Stimulated activated CD4-positive, alpha-beta T cell treated with anti-CD3 and anti-CD28 coated beads, Interleukin-1b, Interleukin-23, amount 100 ng/mL, for 48 hours (primary cell): Measurements from ENCODE around the gene MRFAP1.
"Not testable (repeated sequence)": the region's sequence is repeated elsewhere in the genome, so short reads cannot be mapped to it uniquely, and the experiment has no call there.

Experiments
- DNase-seq: peaks from one replicate; pipeline ENCODE4 v3.0.0-alpha.2; 2020

Gene MRFAP1

GRCh38 chr4:6612961-6613675 is 27.4 kb upstream of the MRFAP1 start:
- DNase-seq = no peak

- DNase-seq = no peak
Measured at GRCh38 chr4:6613676-6614651, 26.5 kb upstream of the MRFAP1 start.

DNA sequence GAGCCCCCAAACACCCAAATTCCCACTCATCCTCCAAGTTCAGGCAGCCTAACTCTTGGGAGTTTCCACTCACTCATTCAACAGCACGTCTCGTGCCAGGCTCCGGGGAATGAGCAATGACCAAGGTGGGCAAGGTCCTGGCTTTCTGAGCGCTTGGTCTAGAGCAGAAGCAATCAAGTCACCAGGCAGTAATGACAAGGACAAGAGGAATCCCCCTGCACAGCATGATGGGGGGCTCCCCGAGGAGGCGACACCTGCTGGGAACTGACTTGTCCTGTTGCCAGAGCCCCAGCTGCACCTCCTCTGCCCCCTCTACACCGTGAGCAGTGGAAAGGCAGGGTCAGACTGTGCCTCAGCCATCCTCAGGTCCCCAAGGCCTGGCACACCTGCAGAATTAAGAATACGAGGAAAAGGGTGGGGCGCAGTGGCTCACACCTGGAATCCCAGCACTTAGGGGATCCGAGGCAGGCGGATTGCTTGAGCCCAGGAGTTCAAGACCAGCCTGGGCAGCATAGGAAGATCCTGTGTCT is 25.7 kb upstream of the MRFAP1 start:
- no peak for DNase-seq

DNA sequence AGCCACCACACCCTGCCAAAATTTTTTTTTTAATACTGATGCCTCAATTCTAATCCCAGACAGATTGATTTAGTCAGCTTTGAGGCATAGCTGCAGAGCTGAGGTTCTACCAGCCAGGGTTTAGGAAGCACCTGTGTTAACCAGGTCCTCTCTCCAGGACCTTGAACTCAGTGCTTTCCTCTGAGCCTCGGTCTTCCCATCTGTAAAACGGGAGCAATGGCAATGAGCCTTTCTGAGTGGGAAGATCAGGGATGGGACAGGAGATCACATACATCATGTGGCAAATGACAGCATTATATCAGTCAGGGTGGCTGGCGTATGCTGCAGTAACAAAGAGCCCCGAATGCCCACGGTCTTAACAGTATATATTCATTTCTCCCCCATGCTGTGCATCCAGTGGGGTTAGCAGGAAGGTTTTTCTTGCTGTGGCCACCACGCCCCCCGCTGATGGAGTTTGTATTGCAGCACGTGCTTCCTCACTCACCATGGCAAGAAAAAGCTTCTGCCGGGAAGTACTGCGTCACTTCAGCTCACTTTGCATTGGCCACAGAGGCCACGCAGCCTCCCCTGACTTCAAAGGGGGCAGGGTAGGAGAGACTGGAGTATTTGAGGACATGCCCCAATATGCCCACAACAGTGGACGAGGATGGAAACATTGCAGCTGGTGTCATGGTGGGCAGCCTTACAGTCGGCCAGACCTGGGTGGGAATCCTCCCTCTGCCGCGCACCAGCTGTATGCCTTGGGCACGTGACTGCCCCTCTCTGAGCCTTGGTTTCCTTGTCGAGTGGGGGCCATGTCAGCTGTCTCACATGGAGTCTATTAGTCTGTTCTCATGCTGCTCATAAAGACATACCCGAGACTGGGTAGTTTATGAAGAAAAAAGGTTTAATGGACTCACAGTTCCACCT is 24.1 kb upstream of the MRFAP1 start:
- no peak for DNase-seq

GRCh38 chr4:6617246-6617645 is 23.2 kb upstream of the MRFAP1 start:
- no peak for DNase-seq

- DNase-seq = no peak
Measured at GRCh38 chr4:6618386-6619115, 21.9 kb upstream of the MRFAP1 start.

DNA sequence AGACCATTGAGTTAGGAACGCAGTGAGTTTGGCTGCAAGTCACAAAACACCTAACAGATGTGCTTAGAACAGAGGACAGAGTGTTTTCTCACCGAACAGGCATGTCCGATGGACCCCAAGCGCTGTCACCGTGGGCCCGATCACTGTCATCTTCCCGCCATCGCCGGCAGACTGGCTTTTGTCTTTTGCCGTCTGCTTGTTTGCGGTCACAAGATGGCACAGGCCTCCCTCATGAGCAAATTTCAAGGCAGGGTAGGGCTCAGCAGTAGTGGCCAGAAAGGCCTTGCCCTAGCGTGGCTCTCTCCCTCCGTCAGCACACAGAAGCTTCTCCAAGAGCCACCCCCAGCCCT is 21.4 kb upstream of the MRFAP1 start:
- DNase-seq = no peak

DNA sequence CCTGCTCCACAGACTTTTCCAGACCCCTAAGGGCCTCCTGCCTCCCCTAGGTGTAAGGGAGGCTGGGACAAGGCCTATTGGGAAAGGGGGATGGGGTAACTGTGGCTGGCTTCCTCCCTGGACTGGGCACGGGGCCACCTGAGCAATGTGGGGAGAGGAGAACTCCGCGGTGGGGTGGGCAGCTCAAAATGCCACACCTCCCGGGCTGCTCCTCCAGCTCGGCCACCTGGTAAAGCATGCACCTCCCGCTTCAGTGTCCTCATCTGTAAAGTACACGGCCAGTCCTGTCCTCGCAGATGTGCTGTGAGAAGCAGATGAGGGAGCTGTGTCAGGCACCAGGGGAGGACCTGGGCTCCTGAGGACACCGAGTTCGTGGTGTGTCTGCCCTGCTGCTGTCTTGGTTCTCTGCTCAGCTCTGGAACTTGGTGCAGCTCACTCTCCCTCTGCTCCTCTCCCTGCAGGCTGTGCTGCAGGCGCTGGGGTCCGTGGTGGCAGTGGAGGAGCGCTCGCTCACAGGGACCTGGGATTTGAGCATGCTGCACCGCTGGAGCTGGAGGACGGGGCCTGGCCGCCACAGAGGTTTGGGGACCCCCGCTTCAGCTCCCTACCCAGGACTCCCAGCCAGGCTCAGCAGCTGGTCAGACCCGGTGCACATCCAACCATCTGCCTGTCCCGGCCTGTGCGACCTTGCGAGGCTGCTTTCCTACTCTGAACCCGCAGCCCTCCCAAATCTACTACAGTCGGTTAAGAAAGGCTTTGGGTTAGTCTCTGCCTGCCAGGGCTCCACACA is 20.8 kb upstream of the MRFAP1 start:
- no peak for DNase-seq

DNA sequence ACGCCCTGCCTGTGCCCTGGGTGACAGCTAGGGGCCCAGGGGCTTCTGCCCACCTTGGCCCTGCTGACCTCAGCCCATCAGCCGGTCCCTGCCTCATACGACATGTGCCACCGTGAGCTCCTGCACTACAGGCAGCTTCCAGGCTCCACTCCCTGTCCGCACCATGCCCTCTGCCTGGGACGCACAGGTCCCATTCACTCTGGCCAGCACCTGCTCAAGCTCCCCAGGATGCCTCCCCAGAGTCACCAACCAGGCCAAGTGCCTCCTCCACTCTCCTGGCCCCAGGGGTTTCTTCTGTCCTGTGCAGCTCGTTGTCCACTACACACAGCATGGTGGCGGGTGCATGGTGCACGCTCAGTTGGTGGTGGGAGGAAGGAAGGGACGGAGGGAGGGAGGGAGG is 20.2 kb upstream of the MRFAP1 start:
- no peak for DNase-seq

DNA sequence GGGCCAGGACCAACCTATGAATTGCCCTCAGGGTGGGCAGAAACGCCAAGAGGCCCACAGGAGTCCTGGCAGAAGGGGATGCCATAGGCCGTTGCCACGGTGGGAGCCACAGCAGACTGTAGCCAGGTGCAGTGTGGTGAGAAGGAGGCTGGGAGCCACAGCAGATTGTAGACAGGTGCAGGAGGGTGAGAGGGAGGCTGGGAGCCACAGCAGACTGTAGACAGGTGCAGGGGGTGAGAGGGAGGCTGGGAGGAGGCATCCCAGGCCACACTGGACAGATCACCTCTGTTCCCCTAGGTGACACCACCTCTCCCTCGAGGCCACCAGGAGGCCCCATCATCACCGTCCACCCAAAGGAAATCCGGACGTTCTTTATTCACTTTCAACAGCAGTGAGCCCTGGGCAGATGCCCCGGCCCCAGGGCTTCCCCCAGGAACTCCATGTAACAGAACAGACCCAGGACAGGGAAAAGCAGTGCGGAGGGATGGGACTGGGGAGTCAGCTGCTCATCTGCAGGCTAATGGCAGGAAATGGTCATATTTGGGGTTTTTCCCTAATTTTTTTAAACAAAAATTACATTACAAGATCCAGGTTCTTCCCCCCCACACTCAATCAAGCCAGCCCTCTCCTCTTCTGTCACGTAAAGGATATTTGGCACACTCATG is 19.5 kb upstream of the MRFAP1 start:
- DNase-seq = no peak

- DNase-seq = no peak
Measured at GRCh38 chr4:6621556-6621927, 18.9 kb upstream of the MRFAP1 start.

GRCh38 chr4:6622744-6623143 is 17.7 kb upstream of the MRFAP1 start:
- DNase-seq = no peak

GRCh38 chr4:6625256-6625655 is 15.2 kb upstream of the MRFAP1 start:
- DNase-seq = no peak

GRCh38 chr4:6626066-6626465 is 14.4 kb upstream of the MRFAP1 start:
- no peak for DNase-seq

DNA sequence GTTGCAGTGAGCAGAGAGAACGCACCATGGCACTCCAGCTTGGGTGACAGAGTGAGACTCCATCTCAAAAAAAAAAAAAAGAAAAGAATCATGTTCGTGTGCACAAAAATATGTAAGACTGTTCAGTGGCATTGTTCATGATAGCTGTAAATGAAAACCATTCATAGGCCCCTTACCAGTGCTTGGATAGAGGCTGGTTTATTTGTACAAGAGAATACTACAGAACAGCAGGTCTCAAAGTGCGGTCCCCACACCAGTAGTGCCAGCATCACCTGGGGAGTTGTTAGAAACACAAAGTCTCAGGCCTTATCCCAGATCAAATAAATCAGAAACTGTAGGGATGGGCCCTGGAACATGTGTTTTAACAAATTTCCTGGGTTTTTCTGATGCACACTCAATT is 12.7 kb upstream of the MRFAP1 start:
- DNase-seq = no peak

DNA sequence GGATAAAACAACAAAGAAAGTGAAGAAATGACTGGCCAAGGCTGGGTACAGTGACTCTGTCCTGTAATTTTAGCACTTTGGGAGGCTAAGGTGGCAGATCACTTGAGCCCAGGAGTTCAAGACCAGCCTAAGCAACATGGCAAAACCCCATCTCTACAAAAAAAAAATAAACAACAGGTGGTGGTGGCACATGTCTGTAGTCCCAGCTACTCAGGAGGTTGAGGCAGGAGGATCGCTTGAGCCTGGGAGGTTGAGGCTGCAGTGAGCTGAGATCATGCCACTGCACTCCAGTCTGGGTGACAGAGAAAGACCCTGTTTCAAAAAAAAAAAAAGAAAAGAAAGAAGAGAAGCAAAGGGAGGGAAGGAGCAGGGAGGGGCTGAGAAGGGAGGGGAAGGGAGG is 12.0 kb upstream of the MRFAP1 start:
- not testable (repeated sequence) for DNase-seq

DNA sequence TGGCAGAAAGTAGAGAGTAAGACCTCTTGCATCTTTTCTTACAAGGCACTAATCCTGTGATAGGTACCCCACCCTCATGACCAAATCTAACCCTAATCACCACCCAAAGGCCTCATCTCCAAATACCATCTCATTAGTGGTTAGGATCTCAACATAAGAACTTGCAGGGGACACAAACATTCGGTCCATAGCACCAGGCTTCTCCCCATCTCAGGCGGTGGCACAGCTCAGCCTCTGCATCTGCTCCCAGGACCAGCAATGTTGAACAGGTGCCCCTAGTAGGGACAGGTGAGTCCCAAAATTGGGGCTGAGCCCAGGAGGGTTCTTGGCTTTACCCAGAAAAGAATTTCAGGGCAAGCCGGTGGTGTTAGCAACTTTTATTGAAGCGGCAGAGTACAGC is 8.4 kb upstream of the MRFAP1 start:
- DNase-seq = no peak

DNA sequence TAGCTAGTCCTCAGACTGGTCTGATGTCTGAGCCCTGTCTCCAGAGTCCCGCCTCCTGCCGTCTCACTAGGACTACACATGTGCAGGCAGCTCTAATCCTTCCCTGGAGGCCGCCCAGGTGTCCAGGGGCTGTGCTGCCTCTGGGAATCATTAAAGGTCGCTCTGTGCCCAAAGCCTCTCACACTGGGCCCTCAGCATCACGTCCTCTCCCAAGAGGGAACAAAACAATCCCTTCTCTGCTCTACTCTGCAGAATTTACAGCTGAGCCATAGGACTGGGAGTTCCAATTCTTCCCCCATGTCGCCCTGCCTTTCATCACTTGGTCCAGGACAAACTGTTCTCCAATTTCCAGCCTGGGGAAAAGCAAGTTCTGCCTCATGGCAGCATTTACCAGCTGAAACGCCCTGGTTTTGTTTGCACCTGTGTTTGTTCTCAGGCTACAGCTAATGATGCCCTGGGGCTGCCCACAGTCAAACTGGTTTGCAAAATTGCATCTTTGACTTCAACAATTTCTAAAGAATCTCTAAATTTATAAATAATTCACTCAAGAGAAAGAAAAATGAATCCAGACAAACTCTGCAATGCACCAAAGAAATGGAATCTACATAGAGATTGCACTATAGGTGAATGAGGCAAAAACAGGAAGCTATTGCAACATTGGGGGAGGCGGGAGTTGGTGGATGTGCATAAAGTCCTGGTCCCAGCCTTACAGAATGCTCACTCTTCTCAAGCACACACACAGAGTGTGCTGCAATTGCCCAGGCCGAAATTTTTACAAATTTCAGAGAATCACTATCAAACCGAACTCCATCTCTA is 7.2 kb upstream of the MRFAP1 start:
- DNase-seq = no peak

GRCh38 chr4:6634746-6635145 is 5.7 kb upstream of the MRFAP1 start:
- DNase-seq = no peak

- DNase-seq = no peak
Measured at GRCh38 chr4:6639137-6639680, 1.3 kb upstream of the MRFAP1 start.
